NCI-H69 (cell line): ENCODE data around the gene EZH1.
"Not testable (repeated sequence)": the region's sequence is repeated elsewhere in the genome, so short reads cannot be mapped to it uniquely, and the experiment has no call there.

Experiments
- DNase-seq: peaks from one replicate; lab custom pipeline; 2025; lab: John Stamatoyannopoulos, UW

The EZH1 gene

DNA sequence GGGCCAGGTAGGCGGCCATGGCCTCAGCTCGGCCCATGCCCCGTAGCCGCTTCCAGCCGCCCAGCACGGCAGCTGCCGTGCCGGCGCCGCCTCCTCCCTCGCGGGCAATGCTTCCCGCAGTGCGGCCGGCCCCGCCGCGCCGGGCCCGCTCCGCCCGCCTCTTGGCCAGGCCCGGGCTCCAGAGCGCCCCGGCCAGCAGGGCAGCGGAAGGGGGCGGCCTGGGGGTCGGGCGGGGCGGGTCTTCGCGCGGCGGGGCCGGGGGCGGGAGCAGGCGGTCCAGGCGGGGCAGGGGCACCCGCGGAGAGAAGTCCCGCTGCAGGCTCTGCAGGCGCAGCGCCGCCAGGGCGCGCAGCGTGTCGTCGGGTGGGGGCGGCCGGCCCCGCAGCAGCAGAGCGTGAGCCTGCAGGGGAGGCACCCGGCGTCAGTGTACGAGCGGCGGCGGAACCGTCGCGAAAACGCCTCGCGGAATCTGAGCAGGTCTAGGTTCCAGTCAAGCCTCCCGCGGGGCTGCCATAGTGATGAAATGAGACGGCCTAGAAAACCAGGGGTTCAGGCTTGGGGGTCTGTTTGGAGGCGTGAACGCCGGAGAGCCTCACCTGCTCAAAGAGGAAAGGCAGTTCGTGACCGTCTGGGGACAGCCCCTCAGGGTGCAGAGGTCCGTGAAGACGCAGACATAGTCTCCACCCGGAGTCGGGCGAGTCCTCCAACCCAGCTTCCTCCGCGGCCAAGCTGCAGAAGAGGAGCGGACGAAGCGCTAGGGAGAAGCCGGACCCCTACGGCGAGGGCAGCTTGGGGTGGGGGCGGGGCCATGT lies 74.7 kb downstream of the EZH1 start:
- no peak for DNase-seq

- no peak for DNase-seq
Observed at GRCh38 chr17:42669705-42669976, 75.2 kb downstream of the EZH1 start.

- peak; percentile 50 for DNase-seq
Observed at GRCh38 chr17:42667088-42667951, 77.5 kb downstream of the EZH1 start.

- not testable (repeated sequence) for DNase-seq
Observed at GRCh38 chr17:42666126-42666525, 78.7 kb downstream of the EZH1 start.

GRCh38 chr17:42665581-42666001 lies 79.2 kb downstream of the EZH1 start:
- no peak for DNase-seq

GRCh38 chr17:42660692-42661345 lies 84.0 kb downstream of the EZH1 start:
- DNase-seq = peak; percentile 26

GRCh38 chr17:42659932-42660274 lies 84.9 kb downstream of the EZH1 start:
- not testable (repeated sequence) for DNase-seq

DNA sequence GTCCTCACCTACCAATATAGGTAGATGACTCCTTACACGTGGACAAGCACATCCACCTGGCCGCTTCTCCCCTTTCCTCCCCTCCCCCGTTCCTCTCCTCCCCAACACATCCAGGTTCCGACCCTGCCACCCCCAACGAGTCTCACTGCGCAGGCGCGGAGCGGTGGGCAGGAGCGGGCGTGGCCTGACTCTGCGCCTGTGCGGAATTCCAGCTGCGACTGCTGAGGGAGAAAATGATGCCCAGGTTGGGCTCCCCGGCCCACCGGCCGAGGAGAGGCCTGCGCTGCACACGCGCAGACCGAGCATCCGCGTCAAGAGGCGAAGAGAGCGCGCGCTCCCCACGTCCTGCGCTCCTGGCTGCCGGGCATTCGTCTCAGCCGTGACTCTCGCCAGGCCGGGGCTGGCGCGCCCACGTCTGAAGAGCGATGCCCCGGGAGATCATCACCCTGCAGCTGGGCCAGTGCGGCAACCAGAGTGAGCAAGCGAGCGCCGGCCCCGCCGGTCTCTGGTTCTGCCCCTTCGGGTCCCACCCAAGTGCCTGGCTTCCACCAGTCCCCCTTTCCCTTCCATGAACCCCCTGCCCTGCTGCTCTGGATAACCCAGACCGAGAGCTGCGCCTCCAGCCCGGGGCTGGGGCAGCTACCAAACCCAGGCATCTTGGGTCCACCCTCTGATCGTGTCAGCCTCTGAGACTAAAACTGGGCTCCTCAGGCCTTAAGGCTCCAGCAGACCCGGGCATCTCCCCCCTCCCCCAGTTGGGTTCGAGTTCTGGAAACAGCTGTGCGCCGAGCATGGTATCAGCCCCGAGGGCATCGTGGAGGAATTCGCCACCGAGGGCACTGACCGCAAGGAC lies 85.5 kb downstream of the EZH1 start, which contains the start of gene TUBG2:
TUBG2 (plus strand) TSS at position 206 of the 853 bp plus-strand sequence; CDS start at position 426, 220 bp downstream.
- DNase-seq = peak; percentile 98

GRCh38 chr17:42657824-42658588 lies 86.8 kb downstream of the EZH1 start:
- DNase-seq = no peak

DNA sequence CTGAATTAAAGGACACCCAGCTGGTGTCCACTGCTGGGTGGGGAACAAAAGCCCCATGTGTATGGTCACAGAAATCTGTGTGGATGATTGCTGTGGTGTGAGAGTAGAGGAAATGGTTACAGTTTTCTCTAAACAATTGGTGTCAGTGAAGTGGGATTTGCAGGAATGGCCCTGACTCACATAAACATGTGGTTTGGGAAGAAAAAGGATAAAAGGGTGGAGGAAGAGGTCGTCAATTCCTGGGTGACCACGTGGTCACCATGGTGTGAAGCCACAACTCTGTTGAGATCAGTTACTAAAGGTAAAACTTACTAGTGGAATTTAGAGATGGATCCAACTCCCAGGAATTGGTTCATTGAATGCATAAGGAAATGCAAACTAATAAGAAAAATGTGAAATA lies 89.3 kb downstream of the EZH1 start:
- DNase-seq = no peak

DNA sequence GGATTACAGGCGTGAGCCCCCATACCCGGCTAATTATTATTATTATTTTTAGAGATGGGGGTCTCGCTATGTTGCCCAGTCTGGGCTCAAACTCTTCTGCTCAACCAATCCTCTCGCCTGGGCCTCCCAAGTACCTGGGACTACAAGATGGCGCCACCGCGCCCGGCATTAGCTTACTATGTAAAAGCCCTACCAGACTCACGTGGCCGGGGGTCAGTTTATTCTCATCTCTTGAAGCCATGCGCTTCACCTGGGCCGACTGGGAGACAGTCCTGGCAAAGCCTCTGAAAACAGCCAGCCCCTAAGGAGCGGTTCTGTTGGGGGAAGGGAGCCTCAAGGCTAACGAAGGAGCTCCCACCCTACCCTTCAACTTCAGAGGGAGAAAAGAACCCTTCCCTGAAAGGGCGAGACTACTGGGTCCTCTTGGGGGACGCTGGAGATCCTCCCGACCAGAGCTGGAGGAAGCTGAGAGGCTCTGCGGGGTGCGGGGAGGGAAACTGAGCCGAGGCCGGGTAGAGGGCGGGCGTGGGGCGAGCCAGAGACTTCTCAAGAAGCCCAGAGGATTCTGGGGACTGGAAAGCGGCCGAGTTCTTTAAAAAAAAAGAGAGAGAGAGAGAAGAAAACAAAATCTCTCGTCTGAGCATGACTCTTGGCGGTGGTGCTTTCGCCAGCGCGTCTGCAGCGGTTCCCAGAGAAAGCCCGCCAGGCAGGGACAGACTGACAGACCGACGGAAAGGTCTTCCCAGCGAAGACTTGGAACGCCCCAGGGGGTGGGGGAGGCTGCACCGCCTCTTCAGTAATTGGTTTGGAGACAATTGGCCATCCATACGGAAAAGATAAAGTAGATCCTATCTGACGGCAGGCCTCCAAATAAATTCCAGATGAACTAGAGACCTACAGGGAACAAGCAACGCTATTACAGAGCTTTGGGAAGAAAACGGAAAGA lies 91.4 kb downstream of the EZH1 start:
- no peak for DNase-seq

GRCh38 chr17:42651392-42651791 lies 93.4 kb downstream of the EZH1 start:
- DNase-seq = no peak
